GM19099 (cell line): ENCODE measurements around the gene KLF13.

ENCODE experiments used
- POLR2A ChIP-seq: IDR thresholded peaks from 3 replicates; pipeline ENCODE4 v1.6.1; 2011; ENCODE audit warnings: low read depth; ENCODE audit not compliant: insufficient read length; ENCODE audit errors: extremely low read depth

The KLF13 gene

GRCh38 chr15:31320022-31320421 lies 6.6 kb upstream of the KLF13 start:
- no peak for TF ChIP-seq POLR2A

- no peak for TF ChIP-seq POLR2A
These were observed 5.2 kb upstream of the KLF13 start for GRCh38 chr15:31321418-31321817.

DNA sequence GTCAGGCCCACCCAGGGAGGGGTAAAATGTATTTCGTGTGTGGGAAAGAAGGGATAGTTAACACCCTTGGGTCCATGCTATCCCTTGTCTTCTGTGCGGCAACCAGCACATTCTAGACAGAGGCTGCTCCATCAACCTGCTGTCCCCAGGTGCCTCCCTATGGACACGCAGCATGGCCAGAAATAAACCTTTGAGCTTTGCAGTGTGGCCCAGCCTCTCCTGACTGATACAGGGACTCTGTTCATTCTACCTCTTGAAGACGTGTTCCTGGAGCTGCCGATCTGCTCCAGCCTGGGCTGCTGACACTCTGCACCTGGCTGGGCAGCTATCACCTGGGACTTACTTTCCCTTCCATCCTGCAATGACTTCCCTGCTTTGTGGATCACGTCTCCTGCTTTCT lies 4.1 kb upstream of the KLF13 start:
- peak; percentile 25 for TF ChIP-seq POLR2A

DNA sequence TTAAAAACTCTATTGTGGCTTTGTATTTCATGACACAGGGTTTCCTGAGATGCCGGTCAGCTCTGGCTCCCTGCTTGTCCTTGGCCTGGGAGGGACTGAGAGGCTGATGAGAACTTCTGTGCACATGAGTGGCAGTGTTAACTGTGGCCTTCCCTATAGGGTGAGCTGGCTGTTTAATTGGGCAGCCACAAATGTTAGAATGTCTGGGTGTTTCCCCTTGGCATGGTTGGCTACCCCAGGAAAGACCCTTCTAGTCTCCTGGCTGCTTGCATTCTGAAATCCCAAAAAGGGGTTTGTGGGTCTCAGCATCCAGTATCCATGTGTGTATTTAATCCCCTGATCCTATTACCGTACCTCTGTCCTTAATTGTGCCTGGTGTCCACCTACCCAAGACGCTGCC lies 3.0 kb upstream of the KLF13 start:
- TF ChIP-seq POLR2A, result no peak

GRCh38 chr15:31324186-31324585 lies 2.4 kb upstream of the KLF13 start:
- TF ChIP-seq POLR2A, result no peak

- TF ChIP-seq POLR2A, result peak; percentile 12
These were observed 1.6 kb upstream of the KLF13 start for GRCh38 chr15:31324806-31325594.

- no peak for TF ChIP-seq POLR2A
These were observed 960 bp upstream of the KLF13 start for GRCh38 chr15:31325595-31326155.

DNA sequence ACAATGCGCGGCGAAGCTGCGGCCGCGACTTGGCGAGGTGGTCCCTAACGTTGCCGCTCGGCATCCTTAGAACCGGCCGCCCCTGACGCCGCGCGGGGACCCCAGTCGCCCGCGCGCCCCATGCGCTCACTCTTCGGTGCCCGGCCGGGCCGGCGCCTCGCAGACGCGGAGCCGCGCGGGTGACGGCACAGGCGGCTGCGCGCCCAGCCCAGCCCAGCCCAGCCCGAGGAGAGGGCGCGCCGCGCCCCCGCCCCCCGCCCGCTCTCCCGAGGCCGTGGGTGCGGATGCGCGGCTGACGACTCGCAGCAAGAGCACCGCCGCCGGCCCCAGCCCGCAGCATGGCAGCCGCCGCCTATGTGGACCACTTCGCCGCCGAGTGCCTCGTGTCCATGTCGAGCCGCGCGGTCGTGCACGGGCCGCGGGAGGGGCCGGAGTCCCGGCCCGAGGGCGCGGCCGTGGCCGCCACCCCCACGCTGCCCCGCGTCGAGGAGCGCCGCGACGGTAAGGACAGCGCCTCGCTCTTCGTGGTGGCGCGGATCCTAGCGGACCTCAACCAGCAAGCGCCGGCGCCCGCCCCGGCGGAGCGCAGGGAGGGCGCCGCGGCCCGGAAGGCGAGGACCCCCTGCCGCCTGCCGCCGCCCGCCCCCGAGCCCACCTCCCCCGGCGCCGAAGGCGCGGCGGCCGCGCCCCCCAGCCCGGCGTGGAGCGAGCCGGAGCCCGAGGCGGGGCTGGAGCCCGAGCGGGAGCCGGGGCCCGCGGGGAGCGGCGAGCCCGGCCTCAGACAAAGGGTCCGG lies 437 bp downstream of the KLF13 start:
- peak; percentile 30 for TF ChIP-seq POLR2A

DNA sequence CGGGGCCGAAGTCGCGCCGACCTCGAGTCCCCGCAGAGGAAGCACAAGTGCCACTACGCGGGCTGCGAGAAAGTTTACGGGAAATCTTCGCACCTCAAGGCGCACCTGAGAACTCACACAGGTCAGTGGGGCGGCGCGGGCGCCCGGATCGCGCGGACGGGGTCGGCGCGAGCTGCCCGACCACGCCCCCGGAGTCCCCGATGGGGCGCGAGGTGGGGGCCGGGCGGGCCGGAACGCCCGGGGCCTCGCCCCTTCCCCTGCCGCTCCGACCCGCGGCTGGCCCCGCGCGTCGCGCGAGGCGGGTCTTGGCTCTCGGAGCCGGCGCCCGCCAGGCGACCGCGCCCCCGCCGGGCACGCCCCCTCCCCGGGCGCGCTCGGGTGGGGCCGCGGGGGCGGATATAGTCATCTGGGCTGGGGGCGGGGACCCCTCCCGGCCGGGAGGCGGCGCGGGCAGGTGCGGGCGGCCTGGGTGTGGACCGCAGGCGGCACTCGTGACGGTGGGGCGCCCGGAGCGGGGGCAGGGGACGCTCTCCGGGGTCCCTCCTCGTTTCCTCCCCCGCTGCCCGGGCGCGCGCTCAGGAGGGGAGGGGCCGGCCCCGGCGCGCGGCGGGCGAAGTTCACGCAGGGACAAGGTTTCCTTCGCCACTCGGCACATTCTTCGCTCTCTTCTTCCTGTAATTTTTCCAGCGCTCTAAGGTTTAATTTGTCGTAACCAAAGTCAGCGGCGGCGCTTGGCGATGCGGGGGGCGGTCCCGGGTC lies 1.2 kb downstream of the KLF13 start:
- peak; percentile 35 for TF ChIP-seq POLR2A

- TF ChIP-seq POLR2A, result peak; percentile 6
These were observed 1.9 kb downstream of the KLF13 start for GRCh38 chr15:31328428-31328968.

DNA sequence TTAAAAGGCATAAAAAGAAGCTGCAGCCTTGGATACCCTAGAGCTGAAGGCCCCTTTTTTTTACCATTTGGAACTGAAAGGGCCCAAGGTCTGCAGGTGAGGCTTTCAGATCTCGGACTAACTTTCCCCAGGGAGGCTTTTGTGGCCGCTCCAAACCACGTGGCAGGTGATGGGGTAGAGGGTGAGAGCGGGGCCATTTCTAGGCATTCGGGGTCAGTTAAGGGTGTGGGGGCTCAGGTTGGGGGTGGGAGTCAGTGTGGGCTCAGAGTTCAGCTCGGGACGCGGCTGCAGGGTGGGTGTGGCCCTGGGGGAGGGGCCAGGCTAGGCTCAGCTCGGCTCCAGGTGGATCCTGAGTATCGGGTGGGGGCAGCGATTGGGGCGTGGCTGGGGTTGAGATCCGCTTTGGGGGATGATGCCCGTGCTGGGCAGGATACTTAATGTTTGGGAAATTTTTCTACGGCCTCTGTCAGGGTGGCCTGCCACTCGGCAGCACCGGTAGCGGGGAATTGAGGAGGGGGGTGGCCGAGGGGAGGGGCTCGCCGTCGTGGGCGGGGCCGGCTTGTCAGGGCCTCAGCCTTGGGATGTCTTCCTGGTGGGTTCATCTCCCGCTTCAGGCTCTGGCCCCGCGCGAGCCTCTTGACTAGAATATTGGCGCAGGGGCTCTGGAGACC lies 2.5 kb downstream of the KLF13 start:
- no peak for TF ChIP-seq POLR2A

DNA sequence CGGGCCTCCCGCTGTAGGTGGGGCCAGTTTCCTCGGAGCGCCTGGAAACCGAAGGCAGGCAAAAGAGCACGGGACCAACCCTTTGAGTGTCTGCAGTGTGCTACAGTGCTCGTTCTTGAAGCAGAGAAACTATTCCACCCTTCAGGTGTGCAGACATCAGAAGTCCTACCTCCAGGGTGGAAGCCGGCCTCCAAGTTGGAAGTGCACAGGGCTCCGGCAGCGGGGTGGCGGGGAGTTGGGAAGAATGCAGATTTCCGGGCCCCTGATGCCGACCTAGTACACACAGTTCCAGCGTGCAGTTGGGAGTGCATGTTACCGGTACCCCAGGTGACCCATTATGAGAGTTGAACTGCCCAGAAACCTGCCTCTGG lies 3.0 kb downstream of the KLF13 start:
- no peak for TF ChIP-seq POLR2A

DNA sequence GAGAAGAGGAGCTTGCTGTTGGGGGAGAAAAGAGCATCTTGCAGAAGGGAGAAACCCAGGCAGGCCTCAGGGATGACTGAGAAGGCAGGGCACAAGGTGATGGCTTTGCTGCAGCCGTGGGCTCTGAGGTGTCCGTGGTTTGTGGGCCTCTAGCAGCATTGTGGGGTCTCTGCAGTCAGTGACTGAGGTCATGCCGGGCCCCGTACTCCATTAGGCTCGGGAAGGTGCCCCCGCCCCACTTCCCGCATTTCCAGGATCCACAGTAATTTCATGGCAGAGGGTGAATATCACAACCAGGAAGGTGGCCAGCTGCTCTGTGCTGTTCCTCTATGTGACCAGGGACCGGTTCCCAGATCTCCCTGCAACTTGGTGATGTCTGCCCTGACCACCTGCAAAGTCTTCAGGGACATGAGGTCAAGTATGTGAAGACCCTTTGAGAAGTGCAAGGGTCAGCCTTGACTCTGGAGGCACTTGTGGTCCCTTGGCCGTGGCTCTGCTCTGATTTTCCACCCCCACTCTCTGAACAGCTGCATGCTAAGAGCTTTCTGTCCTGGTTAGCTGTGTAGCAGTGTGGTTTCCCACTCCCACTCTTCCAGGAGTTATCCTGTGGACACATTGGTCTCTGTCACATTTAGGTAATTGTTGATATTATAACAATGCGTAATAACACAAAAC lies 3.6 kb downstream of the KLF13 start:
- no peak for TF ChIP-seq POLR2A

DNA sequence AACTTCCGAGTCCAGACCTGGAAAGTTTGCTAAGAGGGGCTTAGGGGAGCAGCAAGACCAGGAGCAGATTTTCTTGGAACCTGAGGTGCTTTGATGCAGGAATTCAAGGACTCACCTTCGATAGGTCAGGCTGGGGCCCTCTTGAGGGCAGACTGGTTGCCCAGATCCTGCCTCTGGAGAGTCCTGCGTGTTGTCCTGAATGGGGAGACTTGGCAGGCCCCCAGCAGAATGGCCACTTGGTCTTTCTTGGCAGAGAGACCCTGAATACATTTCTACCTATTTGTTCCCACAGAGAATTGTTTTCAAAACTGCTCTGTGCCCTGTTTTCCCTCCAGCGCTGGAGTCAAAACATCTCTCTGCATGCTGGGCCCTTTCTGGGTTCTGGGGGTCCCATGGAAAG lies 4.2 kb downstream of the KLF13 start:
- no peak for TF ChIP-seq POLR2A
